ENCODE data around the gene WDR31.

DNA sequence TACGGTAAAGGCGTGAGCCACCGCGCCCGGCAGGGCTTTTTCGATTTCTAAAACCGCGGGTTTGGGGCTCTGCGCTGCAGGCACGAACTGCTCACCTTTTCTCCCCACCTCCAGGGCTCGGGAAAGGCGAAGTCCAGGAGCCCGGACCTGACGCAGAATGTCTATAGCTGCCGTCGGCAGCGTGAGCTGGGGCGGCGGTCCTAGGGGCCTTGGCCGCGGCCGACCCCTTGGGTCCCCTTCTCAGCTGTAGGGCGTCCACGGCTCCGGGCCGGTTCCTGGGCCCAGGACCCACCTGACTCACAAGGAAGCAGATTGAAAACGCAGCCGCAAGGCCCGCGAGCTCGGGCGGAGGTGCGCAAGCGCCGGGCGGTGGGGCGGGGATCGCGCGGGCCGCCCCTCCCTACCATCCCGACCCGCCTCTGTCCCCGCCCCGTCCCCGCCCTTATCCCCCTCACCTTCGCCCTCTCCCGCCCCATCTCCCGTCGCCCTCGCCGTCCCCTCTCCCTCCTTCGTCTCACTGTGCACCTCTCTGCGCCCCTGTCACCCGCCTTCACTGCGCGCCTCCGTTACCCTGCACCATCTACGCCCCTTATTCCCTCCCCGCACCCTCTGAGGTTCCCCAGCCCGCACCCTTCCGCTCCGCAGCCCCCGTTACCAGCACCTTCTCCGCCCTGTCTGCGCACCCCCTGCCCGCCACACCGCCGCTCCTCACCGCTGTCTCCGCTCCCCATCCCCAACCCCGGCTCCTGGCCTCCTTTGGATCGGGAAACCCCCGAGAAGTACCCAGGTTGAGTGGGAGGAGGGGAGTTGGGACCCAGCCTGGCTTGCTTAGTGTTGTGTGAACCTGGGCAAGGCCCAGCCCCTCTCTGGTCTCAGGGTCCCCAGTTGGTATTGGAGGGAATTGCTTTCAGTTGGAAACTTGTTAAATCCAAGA lies 36.8 kb upstream of the WDR31 start, which contains the start of gene HDHD3:
- TF ChIP-seq, protein P1, sequence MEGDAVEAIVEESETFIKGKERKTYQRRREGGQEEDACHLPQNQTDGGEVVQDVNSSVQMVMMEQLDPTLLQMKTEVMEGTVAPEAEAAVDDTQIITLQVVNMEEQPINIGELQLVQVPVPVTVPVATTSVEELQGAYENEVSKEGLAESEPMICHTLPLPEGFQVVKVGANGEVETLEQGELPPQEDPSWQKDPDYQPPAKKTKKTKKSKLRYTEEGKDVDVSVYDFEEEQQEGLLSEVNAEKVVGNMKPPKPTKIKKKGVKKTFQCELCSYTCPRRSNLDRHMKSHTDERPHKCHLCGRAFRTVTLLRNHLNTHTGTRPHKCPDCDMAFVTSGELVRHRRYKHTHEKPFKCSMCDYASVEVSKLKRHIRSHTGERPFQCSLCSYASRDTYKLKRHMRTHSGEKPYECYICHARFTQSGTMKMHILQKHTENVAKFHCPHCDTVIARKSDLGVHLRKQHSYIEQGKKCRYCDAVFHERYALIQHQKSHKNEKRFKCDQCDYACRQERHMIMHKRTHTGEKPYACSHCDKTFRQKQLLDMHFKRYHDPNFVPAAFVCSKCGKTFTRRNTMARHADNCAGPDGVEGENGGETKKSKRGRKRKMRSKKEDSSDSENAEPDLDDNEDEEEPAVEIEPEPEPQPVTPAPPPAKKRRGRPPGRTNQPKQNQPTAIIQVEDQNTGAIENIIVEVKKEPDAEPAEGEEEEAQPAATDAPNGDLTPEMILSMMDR (conservative IDR thresholded peaks at IDR 0.05) = no peak
- no peak for TF ChIP-seq EZH2 (IDR thresholded peaks at IDR 0.05; ENCODE audit: low read depth)

Data from PC-9 (cell line).